RWPE2 (cell line): ENCODE data around the gene ENDOG.
"Not testable (repeated sequence)": the region's sequence is repeated elsewhere in the genome, so short reads cannot be mapped to it uniquely, and the experiment has no call there.

ENCODE experiments used
- ATAC-seq: fragments of 200-7000 bp; cut with Tn5 transposase; 3 replicates; pipeline ENCODE4 v1.9.1; 2021; ENCODE audit warnings: low read depth
- DNase-seq: peaks from one replicate; pipeline ENCODE4 v3.0.0-alpha.2; 2020; ENCODE audit warnings: low spot score
- H3K27ac ChIP-seq: fragments of 450-650 bp; 2 replicates; pipeline ENCODE4 v1.5.1; 2017; ENCODE audit warnings: mild to moderate bottlenecking; ENCODE audit not compliant: poor library complexity, severe bottlenecking
- H3K27me3 ChIP-seq: fragments of 250-450 bp; sonication (Bioruptor Pico); 2 replicates; pipeline ENCODE4 v1.5.1; 2021; ENCODE audit warnings: mild to moderate bottlenecking, moderate library complexity; ENCODE audit not compliant: insufficient read depth, poor library complexity, severe bottlenecking
- H3K36me3 ChIP-seq: fragments of 250-450 bp; sonication (Bioruptor Pico); 2 replicates; pipeline ENCODE4 v1.5.1; 2020; ENCODE audit warnings: low read depth, mild to moderate bottlenecking, moderate library complexity
- H3K4me1 ChIP-seq: fragments of 250-450 bp; sonication (Bioruptor Pico); 2 replicates; pipeline ENCODE4 v1.5.1; 2021; ENCODE audit warnings: mild to moderate bottlenecking, moderate library complexity; ENCODE audit not compliant: insufficient read depth, poor library complexity, severe bottlenecking
- H3K4me3 ChIP-seq: fragments of 250-450 bp; sonication (Bioruptor Pico); 2 replicates; pipeline ENCODE4 v1.5.1; 2021; ENCODE audit warnings: mild to moderate bottlenecking, moderate library complexity; ENCODE audit not compliant: severe bottlenecking
- H3K9me3 ChIP-seq: fragments of 250-450 bp; sonication (Bioruptor Pico); 2 replicates; pipeline ENCODE4 v1.5.1; 2021; ENCODE audit warnings: mild to moderate bottlenecking, moderate library complexity; ENCODE audit not compliant: severe bottlenecking
- CTCF ChIP-seq: fragments of 450-650 bp; IDR thresholded peaks from one replicate; pipeline ENCODE4 v1.5.1; 2017; ENCODE audit warnings: mild to moderate bottlenecking, moderate library complexity; ENCODE audit not compliant: poor library complexity, severe bottlenecking

ENDOG gene

GRCh38 chr9:128858476-128858875 lies 40.2 kb downstream of the ENDOG start:
- not testable (repeated sequence) for H3K36me3 ChIP-seq, H3K9me3 ChIP-seq, H3K27ac ChIP-seq, H3K27me3 ChIP-seq, ATAC-seq, H3K4me1 ChIP-seq, DNase-seq, H3K4me3 ChIP-seq

GRCh38 chr9:128860937-128861336 lies 42.6 kb downstream of the ENDOG start:
- no peak for DNase-seq
- no peak overlapping the region for H3K4me3 ChIP-seq
- no peaks in the 10 kb centered on the region for H3K9me3 ChIP-seq
- no peak for TF ChIP-seq CTCF
- H3K27ac ChIP-seq: no peak overlapping the region
- no peaks in the 10 kb centered on the region for H3K27me3 ChIP-seq
- H3K4me1 ChIP-seq: no peaks in the 10 kb centered on the region
- H3K36me3 ChIP-seq: no peaks in the 10 kb centered on the region; the same call in 1 of the 2 replicates
- ATAC-seq: no peak

GRCh38 chr9:128861501-128861900 lies 43.2 kb downstream of the ENDOG start:
- H3K36me3 ChIP-seq: no peaks in the 10 kb centered on the region; the same call in 1 of the 2 replicates
- no peak overlapping the region for H3K27ac ChIP-seq
- no peak for DNase-seq
- no peak overlapping the region for H3K4me3 ChIP-seq
- no peak for ATAC-seq
- no peaks in the 10 kb centered on the region for H3K9me3 ChIP-seq
- no peaks in the 10 kb centered on the region for H3K4me1 ChIP-seq
- H3K27me3 ChIP-seq: no peaks in the 10 kb centered on the region
- TF ChIP-seq CTCF: no peak

- H3K9me3 ChIP-seq: no peaks in the 10 kb centered on the region
- no peak for TF ChIP-seq CTCF
- peaks cover 6% of the 10 kb centered on the region for H3K4me1 ChIP-seq
- no peak for DNase-seq
- no peak overlapping the region for H3K4me3 ChIP-seq
- no peak for ATAC-seq
- no peaks in the 10 kb centered on the region; the same call in 1 of the 2 replicates for H3K36me3 ChIP-seq
- no peak overlapping the region for H3K27ac ChIP-seq
- H3K27me3 ChIP-seq: no peaks in the 10 kb centered on the region
Observed at GRCh38 chr9:128862401-128862851, 44.1 kb downstream of the ENDOG start.

- peak; percentile 88 for TF ChIP-seq CTCF
- Histone ChIP-seq H3K27me3 (no peaks in the 10 kb centered on the region), H3K27ac (no peak overlapping the region), H3K4me1 (peaks cover 12% of the 10 kb centered on the region), H3K9me3 (no peaks in the 10 kb centered on the region), H3K4me3 (no peak overlapping the region), H3K36me3 (no peaks in the 10 kb centered on the region; the same call in 1 of the 2 replicates)
- peak; percentile 59 for ATAC-seq
- DNase-seq: no peak
Observed at GRCh38 chr9:128863647-128864046, 45.3 kb downstream of the ENDOG start.
